Mesothelial cell of epicardium (in vitro differentiated cells): ENCODE results near the gene TMEM120B. TPM values are rescaled to one million over a fixed set of nuclear protein-coding genes. Genes with fewer than 3 reads are reported as not detected.

ENCODE experiments used
- DNase-seq, 2 experiments: peaks; one replicate each; pipeline ENCODE4 v3.0.0; 2021; ENCODE audit warnings: low spot score in 2 of 2; ENCODE audit not compliant: unreplicated experiment in 2 of 2
- H3K27ac Mint-ChIP-seq: 2 replicates; pipeline ENCODE4 v1.8.0; 2021; ENCODE audit warnings: mixed read lengths
- H3K27me3 Mint-ChIP-seq: 2 replicates; pipeline ENCODE4 v1.8.0; 2021; ENCODE audit warnings: low read depth, mixed read lengths
- H3K36me3 Mint-ChIP-seq: 2 replicates; pipeline ENCODE4 v1.8.0; 2021; ENCODE audit warnings: mixed read lengths
- H3K4me1 Mint-ChIP-seq: 2 replicates; pipeline ENCODE4 v1.8.0; 2021; ENCODE audit warnings: mixed read lengths
- H3K4me3 Mint-ChIP-seq: 2 replicates; pipeline ENCODE4 v1.8.0; 2021; ENCODE audit warnings: mild to moderate bottlenecking, moderate library complexity, mixed read lengths
- H3K9me3 Mint-ChIP-seq: 2 replicates; pipeline ENCODE4 v1.8.0; 2021; ENCODE audit warnings: mixed read lengths
- total RNA-seq: library from RNA; stranded (reverse); gene quantifications from 3 replicates; pipeline ENCODE4 v1.2.1, GENCODE V29; 2021
- TF ChIP-seq, protein P1 (sequence below): fragments of 200-600 bp; sonication (generic); IDR thresholded peaks from one replicate; pipeline ENCODE4 v1.5.0; 2021; ENCODE audit warnings: antibody characterized with exemption; ENCODE audit not compliant: unreplicated experiment

The TMEM120B gene
- total RNA-seq, 1 donor from 2014 or later, result 22.4 TPM

DNA sequence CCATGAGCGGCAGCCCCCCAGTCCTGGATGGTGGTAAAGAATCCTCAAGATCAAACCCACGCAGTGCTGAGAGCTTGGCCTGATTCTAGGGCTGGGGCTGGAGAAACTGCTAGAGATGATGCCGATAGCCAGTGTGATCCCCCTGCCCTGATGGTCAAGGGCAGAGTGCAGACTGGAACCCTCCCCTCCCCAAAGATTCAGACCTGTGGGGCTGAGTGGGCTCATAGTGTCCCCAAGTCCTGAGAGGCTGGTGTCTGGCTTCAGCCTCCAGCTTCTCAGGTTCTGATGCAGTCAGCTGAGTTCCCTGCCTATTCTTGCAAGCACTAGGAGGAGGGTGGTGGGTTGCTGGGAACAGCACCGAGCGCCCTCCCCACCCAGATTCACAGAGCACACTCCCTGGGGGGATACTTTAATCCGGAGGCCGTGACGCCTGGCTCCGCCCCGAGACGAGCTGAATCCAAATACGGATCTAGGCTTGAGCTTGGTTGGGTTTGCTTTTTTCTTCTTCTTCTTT lies 69.0 kb downstream of the TMEM120B start:
- peak overlapping the region; percentile 74 for H3K27ac Mint-ChIP-seq
- no peak for DNase-seq
- H3K27me3 Mint-ChIP-seq, result no peaks in the 10 kb centered on the region
- peaks cover 13% of the 10 kb centered on the region for H3K4me1 Mint-ChIP-seq
- H3K36me3 Mint-ChIP-seq, result no peaks in the 10 kb centered on the region
- TF ChIP-seq, protein P1, sequence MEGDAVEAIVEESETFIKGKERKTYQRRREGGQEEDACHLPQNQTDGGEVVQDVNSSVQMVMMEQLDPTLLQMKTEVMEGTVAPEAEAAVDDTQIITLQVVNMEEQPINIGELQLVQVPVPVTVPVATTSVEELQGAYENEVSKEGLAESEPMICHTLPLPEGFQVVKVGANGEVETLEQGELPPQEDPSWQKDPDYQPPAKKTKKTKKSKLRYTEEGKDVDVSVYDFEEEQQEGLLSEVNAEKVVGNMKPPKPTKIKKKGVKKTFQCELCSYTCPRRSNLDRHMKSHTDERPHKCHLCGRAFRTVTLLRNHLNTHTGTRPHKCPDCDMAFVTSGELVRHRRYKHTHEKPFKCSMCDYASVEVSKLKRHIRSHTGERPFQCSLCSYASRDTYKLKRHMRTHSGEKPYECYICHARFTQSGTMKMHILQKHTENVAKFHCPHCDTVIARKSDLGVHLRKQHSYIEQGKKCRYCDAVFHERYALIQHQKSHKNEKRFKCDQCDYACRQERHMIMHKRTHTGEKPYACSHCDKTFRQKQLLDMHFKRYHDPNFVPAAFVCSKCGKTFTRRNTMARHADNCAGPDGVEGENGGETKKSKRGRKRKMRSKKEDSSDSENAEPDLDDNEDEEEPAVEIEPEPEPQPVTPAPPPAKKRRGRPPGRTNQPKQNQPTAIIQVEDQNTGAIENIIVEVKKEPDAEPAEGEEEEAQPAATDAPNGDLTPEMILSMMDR, result no peak
- H3K4me3 Mint-ChIP-seq, result no peak overlapping the region
- H3K9me3 Mint-ChIP-seq, result no peaks in the 10 kb centered on the region

DNA sequence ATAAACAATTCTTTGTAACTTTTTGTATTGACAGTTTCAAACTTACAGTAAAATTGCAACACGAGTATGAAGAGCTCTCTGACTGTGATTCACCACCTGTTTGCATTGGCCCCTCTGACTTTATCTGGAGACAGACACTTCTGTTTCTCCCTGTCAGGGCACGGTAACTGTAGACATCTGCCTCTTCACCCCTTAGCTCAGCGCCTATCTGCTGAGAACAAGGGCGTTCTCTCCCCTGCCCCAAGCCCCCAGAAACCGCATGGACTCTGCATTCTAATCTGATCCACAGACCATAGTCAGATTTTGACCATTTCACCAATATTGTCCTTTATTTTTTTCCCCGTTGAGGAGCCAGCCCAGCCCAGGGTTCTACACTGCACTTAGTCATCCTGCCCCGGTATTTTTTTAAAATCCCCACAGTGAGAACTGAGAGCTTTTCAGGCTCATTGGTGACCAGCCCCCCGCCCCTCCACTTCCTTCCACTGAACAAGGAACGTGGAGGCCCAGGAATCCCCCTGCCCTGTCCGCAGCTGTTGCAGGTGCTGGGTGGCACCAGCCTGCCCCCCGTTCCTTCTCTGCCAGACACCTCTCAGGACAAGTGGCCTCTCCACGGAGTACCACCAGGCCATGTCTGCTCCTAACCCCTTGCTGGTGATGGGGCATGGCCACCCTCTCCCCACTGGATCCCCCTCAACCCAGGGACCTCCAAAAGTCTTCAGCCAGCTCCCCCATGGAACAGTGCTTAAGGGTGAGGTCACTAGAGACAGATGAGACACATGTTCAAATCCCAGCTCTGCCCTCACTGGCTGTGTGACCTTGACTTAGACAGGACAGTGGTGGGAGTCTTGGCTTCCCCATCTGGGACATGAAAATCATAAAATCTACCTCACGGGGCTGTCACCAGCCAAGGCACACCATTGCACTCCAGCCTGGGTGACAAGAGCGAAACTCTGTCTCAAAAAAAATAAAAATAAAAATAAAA lies 69.7 kb downstream of the TMEM120B start:
- no peaks in the 10 kb centered on the region for H3K27me3 Mint-ChIP-seq
- peaks cover 13% of the 10 kb centered on the region for H3K4me1 Mint-ChIP-seq
- peak overlapping the region; percentile 74 for H3K27ac Mint-ChIP-seq
- H3K36me3 Mint-ChIP-seq, result no peaks in the 10 kb centered on the region
- DNase-seq, result no peak
- TF ChIP-seq, protein P1, result no peak
- H3K4me3 Mint-ChIP-seq, result no peak overlapping the region
- H3K9me3 Mint-ChIP-seq, result no peaks in the 10 kb centered on the region

DNA sequence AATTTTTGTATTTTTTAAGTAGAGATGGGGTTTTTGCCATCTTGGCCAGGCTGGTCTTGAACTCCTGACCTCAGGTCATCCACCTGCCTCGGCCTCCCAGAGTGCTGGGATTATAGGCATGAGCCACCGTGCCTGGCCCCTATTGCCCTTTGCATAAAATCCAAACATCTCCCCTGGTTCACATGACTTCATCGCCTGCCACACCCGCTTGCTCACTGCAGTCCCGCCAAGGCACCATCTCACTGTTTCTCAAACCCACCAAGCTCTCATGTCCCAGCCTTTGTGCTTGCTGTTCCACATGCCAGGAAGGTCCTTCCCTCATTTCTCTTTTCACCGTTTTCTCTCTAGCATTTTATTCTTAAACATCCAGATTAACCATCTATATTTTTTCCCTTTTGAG lies 71.2 kb downstream of the TMEM120B start:
- Mint-ChIP-seq H3K9me3 (no peaks in the 10 kb centered on the region), H3K27me3 (no peaks in the 10 kb centered on the region), H3K27ac (no peak overlapping the region), H3K36me3 (no peaks in the 10 kb centered on the region), H3K4me1 (peaks cover 13% of the 10 kb centered on the region), H3K4me3 (no peak overlapping the region)
- DNase-seq, result no peak
- TF ChIP-seq, protein P1, result no peak

DNA sequence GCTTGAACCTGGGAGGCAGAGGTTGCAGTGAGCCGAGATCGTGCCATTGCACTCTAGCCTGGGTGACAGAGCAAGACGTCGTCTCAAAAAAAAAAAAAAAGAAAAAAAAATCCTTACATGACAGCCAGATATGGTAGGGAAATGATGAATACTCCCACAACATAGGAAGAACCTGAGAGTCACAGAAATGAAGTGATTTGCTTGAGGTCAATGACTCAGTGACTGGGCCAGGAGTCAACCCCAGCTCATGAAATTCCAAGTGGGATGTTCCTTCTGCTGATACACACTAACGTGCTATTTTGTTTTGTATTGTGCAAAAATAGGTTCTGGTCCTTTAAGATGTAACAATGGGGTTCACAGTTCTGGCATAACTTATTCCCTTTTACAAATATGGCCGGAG lies 71.9 kb downstream of the TMEM120B start:
- H3K4me1 Mint-ChIP-seq, result peaks cover 13% of the 10 kb centered on the region
- H3K4me3 Mint-ChIP-seq, result no peak overlapping the region
- H3K9me3 Mint-ChIP-seq, result no peaks in the 10 kb centered on the region
- no peaks in the 10 kb centered on the region for H3K36me3 Mint-ChIP-seq
- TF ChIP-seq, protein P1, result no peak
- DNase-seq, result no peak
- H3K27ac Mint-ChIP-seq, result peak overlapping the region; percentile 32
- no peaks in the 10 kb centered on the region for H3K27me3 Mint-ChIP-seq

DNA sequence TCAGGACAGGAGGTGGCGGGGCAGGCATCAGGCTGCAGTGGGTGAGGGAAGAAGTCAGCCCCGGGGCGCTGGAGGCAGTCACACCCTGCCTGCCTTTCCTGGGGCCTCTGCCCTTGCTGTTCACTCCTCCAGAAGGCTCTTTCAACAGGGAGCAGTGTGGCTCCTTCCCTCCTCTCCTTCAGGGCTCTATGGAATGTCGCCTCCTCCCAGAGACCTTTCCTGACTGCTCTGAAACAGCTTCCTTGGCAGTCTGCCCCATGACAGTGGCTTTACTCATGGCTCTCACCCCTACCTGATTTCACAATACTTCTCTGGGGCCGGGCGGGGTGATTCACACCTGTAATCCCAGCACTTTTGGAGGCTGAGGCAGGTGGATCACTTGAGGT lies 73.9 kb downstream of the TMEM120B start:
- Mint-ChIP-seq H3K27ac (no peak overlapping the region), H3K36me3 (no peaks in the 10 kb centered on the region), H3K27me3 (no peaks in the 10 kb centered on the region), H3K4me1 (peaks cover 19% of the 10 kb centered on the region), H3K9me3 (no peaks in the 10 kb centered on the region), H3K4me3 (no peak overlapping the region)
- no peak for DNase-seq
- TF ChIP-seq, protein P1, result no peak
